GM10248 (cell line): ENCODE data around the gene PRDM12.

Source experiments
- CTCF ChIA-PET: fragments of 300-600 bp; sonication (Branson Sonifier 250); formaldehyde crosslinking; extraction: SDS; loops from one replicate; lab custom pipeline; 2021; ENCODE audit warnings: antibody characterized with exemption; lab: Yijun Ruan, JAX
- POLR2A ChIA-PET: fragments of 350-650 bp; sonication (Branson Sonifier 250); formaldehyde crosslinking; extraction: SDS; loops from one replicate; lab custom pipeline; 2020; ENCODE audit warnings: antibody characterized with exemption; lab: Yijun Ruan, JAX
- DNase-seq: peaks from one replicate; pipeline ENCODE4 v3.0.0; 2012; ENCODE audit errors: extremely low spot score
- TF ChIP-seq, protein P1 (sequence below): IDR thresholded peaks from 2 replicates; pipeline ENCODE4 v1.5.1; 2012; ENCODE audit warnings: mild to moderate bottlenecking, low read depth; ENCODE audit errors: extremely low read depth, missing control alignments, control extremely low read depth

PRDM12 gene

DNA sequence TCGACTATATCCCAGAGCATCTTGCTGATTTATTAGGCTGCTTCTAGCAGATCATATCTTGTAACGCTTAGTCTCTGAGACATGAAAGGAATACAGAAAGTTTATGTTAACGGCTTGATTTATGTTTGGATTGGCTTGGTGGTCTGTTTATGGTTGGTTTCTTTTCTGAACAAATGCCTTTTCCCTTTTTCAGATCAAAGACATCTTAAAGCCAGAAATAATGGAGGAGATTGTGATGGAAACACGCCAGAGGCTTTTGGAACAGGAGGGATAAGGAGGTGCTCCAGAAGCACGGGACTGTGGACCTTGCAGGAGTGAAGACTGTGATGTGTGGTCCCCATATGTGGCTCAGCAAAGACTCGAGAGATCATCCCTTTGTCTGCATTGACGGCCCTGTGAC lies 39.1 kb downstream of the PRDM12 start:
- CTCF ChIA-PET = interaction anchor here (1.3 to 15.1 kb wide), 3 partner anchors 13 to 295 kb away, joined by 3 to 318 read pairs (median 26); no protein-coding TSS in a partner anchor
- TF ChIP-seq, protein P1, sequence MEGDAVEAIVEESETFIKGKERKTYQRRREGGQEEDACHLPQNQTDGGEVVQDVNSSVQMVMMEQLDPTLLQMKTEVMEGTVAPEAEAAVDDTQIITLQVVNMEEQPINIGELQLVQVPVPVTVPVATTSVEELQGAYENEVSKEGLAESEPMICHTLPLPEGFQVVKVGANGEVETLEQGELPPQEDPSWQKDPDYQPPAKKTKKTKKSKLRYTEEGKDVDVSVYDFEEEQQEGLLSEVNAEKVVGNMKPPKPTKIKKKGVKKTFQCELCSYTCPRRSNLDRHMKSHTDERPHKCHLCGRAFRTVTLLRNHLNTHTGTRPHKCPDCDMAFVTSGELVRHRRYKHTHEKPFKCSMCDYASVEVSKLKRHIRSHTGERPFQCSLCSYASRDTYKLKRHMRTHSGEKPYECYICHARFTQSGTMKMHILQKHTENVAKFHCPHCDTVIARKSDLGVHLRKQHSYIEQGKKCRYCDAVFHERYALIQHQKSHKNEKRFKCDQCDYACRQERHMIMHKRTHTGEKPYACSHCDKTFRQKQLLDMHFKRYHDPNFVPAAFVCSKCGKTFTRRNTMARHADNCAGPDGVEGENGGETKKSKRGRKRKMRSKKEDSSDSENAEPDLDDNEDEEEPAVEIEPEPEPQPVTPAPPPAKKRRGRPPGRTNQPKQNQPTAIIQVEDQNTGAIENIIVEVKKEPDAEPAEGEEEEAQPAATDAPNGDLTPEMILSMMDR = no peak
- no peak for DNase-seq
- POLR2A ChIA-PET = interaction anchor here (1.7 kb wide), 1 partner anchor 10 kb away, joined by 5 read pairs; the partner anchor contains the start of gene EXOSC2

DNA sequence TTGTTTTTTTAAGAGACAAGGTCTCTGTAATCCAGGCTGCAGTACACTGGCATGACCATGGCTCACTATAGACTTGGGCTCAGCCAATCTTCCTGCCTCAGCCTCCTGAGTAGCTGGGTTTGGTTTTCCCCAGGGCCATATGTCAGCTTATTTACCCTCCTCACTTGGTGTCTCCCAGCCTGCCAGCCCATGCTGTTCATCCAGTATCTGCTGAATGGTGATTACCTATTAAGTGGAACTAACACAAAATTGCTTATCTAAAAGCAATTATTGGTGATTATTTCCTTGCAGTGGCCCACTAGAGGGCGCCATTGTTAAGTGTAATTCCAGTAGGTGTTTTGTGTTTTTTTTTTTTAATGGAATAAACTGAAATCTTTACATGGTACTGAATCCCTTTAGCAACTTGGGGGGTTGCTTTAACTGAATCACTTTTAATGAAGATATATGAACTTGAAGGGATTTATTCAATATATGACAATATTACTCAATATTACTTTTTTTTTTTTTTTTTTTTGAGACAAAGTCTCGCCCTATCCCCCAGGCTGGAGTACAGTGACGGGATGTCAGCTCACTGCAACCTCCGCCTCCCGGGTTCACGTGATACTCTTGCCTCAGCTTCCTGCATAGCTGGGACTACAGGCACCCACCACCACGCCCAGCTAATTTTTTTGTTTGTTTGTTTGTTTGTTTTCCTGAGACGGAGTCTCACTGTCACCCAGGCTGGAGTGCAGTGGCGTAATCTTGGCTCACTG lies 43.0 kb downstream of the PRDM12 start:
- TF ChIP-seq, protein P1 = peak; percentile 75
- POLR2A ChIA-PET = interaction anchor here (0.6 kb wide), 1 partner anchor 370 kb away, joined by 4 read pairs; no protein-coding TSS in a partner anchor
- peak; percentile 43 for DNase-seq
- CTCF ChIA-PET = interaction anchor here (0.8 to 15.1 kb wide), 30 partner anchors 8 to 473 kb away, joined by 3 to 318 read pairs (median 4); partner anchors contain the start of gene EXOSC2

DNA sequence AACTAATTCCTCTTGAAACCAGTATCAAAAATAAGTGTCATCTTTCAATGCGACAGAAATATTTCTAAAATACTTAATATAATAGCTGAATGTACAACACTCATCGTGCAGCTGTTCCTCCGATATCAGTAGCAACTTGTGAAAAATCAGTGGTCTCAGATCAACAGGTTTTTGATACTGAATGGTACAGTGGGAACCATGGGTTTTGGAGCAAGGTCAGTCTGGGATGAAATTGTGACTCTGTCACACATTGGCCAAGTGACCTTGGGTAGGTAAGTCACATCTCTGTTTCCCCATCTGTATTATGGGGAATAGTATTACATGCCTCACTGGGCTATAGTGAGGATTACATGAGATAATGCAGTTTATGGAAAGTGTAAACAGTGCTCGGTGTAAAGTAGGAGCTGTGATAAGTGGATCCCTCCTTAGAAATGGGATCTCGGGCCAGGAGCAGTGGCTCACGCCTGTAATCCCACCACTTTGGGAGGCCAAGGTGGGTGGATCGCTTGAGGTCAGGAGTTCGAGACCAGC lies 46.5 kb downstream of the PRDM12 start:
- POLR2A ChIA-PET = interaction anchor here (1.2 kb wide), 1 partner anchor 9 kb away, joined by 3 read pairs; no protein-coding TSS in a partner anchor
- TF ChIP-seq, protein P1 = no peak
- CTCF ChIA-PET = interaction anchor here (0.8 to 15.1 kb wide), 8 partner anchors 11 to 336 kb away, joined by 3 to 318 read pairs (median 4); no protein-coding TSS in a partner anchor

DNA sequence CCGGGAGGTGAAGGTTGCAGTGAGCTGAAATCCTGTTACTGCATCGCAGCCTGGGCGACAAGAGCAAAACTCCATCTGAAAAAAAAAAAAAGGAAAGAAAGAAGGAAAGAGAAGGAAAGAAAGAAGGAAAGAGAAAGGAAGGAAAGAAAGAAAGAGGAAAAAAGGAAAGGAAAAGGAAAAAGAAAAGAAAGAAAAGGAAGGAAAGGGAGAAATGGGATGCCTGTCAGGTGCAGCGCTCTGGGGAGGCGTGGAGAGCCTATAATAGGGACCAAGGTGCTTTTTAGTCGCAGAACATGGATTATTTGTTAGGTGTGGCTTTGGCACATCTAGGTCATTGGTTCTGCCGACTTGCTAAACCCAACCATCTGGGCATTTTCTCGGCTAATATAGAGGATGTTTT lies 47.1 kb downstream of the PRDM12 start:
- POLR2A ChIA-PET = no interaction called here
- CTCF ChIA-PET = interaction anchor here (0.8 to 15.1 kb wide), 5 partner anchors 12 to 335 kb away, joined by 3 to 318 read pairs (median 4); no protein-coding TSS in a partner anchor
- TF ChIP-seq, protein P1 = no peak
- no peak for DNase-seq

More for the DNA sequence above, 46.5 kb downstream of the PRDM12 start:
- DNase-seq = no peak

DNA sequence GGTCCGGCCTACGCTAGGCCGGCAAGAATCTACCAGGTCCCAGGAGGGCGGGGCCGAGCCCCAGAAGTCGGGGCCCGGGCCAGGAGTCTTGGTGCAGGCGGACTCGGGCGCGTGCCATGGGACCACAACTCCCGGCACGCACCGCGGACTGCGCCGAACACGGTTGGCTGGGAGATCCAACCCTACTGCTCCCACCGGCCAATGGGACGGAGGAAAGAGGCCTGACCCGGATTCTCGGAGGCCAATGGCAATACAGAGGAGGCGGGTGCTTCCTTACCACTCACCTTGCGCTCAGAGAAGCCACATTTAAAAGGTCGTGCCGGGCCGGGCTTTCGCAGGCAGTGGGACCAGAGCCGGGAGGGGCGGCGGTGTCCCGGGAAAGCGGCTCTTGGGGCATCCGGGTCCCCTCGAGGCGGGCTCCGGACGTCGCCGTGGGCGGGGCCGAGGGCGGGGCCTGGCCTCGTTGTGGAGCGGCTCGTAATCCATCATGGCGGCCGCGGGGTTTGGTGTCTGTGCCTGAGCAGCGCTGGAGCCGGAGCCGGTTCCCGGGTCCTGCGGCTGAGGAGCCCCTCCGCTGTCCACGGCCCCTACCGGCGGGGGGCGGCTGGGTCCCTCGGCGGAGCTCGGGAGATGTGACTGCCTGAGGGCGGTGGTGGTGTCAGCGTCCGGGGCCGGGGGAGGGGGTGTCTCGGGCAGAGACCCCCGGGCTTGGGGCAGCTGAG lies 48.3 kb downstream of the PRDM12 start:
- ChIA-PET CTCF (interaction anchor here (0.8 to 15.1 kb wide), 3 partner anchors 11 to 154 kb away, joined by 3 to 318 read pairs (median 17); no protein-coding TSS in a partner anchor), POLR2A (interaction anchor here (0.6 kb wide), 1 partner anchor 19 kb away, joined by 5 read pairs; the partner anchor contains the start of gene EXOSC2)
- DNase-seq = peak; percentile 98
- TF ChIP-seq, protein P1 = no peak

DNA sequence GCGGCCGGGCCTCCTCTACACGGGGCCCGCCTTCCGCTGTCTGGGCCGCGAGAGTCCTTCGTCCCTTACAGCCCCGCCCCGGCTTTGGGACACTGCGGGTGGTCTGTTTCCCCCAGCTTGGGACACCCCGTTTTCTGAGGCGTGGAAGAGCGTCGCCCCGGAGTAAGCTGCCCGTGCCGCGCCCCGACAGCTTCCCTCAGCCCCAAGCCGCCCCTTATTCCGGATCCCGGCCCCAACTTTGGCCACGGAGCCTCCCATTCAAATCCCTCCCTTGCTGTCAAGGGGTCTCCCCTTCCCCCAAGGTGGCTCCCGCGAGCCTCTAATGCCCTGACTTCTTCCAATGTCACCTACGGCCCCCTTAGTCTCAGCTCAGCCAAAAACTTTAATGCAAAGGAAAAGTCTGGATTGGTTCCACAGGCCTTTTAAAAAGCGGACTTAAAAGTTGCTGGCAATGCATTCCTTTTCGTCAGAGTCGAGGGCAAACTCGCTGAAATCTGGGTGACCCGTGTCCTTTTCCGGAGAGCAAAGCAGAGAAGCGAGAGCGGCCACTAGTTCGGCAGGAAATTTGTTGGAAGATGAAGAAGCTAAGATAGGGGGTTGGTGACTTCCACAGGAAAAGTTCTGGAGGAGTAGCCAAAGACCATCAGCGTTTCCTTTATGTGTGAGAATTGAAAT lies 49.0 kb downstream of the PRDM12 start:
- TF ChIP-seq, protein P1 = no peak
- POLR2A ChIA-PET = no interaction called here
- peak; percentile 35 for DNase-seq
- CTCF ChIA-PET = interaction anchor here (0.8 to 3.0 kb wide), 4 partner anchors 12 to 149 kb away, joined by 3 to 17 read pairs (median 4); no protein-coding TSS in a partner anchor
